EL (cell line): Measurements from ENCODE around the gene JAZF1.

Experiments
- DNase-seq: peaks from one replicate; pipeline ENCODE4 v3.0.0-alpha.2; 2016

Gene JAZF1

DNA sequence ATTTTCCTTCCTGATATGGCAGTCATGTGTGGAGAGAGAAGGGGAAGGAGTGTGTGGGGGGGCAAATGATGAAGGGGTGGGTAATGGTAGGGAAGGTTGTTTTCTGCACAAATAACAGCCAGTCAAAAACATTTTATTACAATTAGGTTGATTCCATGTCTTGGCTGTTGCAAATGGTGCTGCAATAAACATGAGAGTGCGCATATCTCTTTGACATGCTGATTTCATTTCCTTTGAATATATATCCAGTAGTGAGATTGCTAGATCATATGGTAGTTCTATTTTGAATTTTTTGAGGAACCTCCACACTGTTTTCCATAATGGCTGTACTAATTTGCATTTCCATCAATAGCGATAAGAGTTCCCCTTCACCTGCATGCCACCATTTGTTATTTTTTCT is 10.6 kb upstream of the JAZF1 start:
- DNase-seq, result no peak

DNA sequence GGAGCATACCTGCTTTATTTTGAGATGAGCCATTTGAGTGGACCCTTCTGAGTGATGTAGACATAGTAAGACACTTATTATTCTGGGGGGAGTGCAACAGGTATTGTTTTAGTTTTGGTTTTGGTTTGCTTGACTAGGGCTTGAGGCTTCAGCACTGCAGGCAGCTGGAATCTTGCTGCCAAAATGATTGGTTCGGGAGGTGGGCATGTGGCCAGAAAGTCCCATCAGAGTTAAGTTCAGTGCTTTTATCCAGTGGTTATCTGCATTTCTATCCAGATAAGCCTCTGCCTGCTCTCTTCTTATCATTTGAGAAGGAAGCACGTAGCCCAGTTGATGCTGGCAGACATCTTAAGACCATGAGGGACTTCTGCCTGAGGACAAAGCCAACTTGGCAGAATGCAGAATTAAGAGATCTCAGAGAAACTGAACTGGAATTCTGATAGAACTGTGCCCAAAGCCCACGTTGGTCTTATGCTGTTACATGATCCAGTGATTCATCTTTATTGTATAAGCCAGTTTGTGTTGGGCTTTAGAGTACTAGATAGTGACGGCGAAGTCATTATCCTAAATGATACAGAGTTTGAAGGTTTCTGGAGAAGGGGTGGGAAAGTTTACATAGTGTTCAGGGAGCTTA is 9.6 kb upstream of the JAZF1 start:
- no peak for DNase-seq

- DNase-seq, result no peak
Measured at GRCh38 chr7:28187012-28187411, 6.4 kb upstream of the JAZF1 start.

GRCh38 chr7:28183627-28184026 is 3.0 kb upstream of the JAZF1 start:
- DNase-seq, result no peak

GRCh38 chr7:28182071-28182471 is 1.5 kb upstream of the JAZF1 start:
- DNase-seq, result no peak

GRCh38 chr7:28181416-28181815 is 821 bp upstream of the JAZF1 start:
- no peak for DNase-seq

- DNase-seq, result no peak
Measured at GRCh38 chr7:28180031-28180363, 598 bp downstream of the JAZF1 start.

DNA sequence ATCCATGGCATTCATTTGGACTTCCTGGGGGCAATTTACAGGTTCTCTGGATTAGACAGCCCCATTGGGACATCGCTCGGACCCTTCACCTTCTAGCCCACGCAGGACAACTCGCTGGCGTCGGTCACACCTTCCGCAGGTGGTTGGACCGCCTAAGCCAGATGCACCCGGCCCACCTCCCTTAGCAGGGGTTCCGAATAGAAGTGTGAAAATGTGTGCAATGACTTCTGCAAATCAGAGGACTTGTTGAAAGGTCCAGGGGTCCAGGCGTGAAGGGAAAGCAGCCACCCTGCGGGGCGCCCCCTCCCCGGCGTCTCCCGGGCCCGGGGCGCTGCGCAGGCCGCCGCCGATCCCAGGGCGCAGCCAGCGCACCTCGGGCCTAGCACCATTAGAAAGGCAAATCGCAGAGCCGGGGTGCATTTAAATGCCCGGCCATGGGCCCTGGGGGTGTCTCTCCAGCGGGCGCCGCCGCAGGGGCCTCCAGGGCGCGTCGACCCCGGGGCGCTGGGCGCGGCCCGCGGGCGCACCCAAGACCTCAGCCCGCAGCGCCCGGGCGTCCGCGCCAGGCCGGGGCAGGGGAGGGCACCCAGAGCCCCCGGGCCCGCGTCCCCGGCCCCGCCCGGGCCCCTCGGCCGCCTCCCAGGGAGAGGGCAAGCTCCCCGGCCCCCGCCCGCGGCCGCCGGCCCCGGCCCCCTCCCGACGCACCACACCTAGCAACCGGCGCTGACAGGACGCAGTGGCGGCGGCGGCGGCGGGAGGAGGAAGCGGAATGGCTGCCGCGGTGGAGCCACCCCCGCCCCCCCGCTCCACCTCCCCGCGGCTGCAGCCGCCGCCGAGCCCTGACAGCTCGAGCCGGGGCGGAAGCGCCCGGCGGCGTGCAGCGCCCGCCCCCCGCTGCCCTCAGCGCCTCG is 1.2 kb downstream of the JAZF1 start:
- peak; percentile 64 for DNase-seq

GRCh38 chr7:28178599-28178998 is 2.0 kb downstream of the JAZF1 start:
- no peak for DNase-seq

DNA sequence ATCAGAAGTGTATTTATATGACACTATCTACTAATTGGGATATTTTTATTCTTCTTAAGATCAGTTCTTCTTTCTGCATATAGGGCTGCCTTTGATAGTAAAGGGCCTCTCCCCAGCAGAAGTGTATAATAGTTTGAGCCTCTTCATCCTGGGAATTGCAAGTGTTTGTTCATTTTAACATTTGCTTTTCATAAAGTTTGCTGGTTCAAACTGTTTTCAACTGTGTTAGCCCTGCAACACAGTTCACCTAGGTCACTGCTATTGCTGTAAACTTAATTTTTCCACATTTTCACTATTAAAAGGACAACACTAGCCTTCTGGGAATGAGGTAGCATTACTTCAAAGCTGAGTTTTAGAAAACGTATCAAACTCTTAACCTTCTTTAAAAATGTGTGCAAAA is 2.8 kb downstream of the JAZF1 start:
- DNase-seq, result no peak

GRCh38 chr7:28176645-28177044 is 4.0 kb downstream of the JAZF1 start:
- no peak for DNase-seq

- DNase-seq, result peak; percentile 48
Measured at GRCh38 chr7:28176174-28176573, 4.4 kb downstream of the JAZF1 start.

GRCh38 chr7:28174901-28175661 is 5.5 kb downstream of the JAZF1 start:
- peak; percentile 38 for DNase-seq

- DNase-seq, result no peak
Measured at GRCh38 chr7:28174442-28174841, 6.2 kb downstream of the JAZF1 start.

- no peak for DNase-seq
Measured at GRCh38 chr7:28173531-28173930, 7.1 kb downstream of the JAZF1 start.

GRCh38 chr7:28172958-28173357 is 7.6 kb downstream of the JAZF1 start:
- no peak for DNase-seq

DNA sequence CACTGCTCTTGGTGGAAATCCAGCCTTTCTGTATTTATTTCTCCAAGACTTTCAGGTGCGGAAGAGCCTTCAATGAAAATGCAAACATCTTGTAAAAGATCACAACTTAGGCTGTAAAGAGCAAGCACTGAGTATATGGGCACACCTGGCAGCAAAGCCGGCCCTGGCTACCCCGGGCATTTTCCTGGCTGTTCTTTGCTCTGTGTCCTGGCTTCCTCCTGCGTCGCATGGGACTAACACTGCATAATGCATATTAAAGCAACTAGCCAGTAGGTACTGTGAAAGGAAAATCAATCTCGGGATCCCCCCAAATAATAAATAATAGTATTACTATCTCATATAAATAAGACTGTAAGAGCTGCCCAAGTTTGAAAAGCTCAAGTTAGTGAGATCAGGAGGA is 9.9 kb downstream of the JAZF1 start:
- no peak for DNase-seq

DNA sequence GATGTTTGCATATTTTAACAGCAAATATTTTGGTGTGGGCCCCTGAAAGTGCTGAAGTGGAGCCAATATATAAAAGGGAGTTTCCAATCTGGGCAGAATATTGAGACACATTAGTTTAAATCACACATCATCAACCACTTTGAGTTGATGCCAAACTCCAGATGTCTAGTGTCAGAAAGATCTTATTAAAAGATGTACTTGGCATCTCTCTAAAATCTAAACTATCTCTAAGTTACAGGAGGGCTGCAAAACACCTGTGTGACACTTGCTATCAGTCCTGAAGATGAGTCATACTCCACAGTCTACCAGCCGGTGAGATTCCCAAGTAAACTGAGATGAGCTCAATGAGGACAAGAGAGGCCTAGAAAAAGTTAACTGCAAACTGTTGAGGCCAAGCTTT is 11.4 kb downstream of the JAZF1 start:
- no peak for DNase-seq

DNA sequence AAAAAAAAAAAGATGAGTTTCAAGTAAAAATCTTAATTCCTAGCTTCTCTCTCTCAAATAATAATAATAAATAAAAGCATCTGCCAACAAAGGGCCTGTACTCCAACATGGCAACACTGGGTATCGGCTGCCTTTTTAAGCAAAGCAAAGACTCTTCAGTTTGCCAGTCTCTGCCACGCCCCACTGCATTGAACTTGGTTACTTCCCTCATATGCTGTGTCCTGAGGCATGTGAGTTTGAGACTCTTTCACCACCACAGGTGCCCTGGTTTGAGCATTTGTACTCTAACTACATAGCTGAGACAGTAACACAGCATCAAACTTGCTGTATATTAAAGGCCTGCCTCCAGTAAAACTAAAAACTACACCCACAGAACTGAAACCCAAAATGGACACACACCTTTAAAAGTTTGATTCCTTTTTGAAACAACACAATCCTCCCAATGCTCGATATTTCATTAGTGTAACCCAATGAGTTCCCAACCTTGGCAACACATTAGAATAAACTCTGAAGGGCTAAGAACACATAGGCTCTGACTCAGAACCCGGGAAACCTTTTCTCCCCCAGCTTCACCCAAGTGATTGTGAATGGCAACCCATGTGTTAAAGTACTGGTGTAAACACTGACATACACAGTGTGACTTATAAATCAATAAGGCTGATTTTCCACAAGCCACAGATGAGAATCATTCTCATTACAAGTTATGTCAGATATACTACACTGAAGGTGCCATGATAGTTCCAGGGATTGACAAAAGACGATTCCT is 12.0 kb downstream of the JAZF1 start:
- no peak for DNase-seq

- DNase-seq, result peak; percentile 70
Measured at GRCh38 chr7:28166982-28167715, 13.4 kb downstream of the JAZF1 start.

DNA sequence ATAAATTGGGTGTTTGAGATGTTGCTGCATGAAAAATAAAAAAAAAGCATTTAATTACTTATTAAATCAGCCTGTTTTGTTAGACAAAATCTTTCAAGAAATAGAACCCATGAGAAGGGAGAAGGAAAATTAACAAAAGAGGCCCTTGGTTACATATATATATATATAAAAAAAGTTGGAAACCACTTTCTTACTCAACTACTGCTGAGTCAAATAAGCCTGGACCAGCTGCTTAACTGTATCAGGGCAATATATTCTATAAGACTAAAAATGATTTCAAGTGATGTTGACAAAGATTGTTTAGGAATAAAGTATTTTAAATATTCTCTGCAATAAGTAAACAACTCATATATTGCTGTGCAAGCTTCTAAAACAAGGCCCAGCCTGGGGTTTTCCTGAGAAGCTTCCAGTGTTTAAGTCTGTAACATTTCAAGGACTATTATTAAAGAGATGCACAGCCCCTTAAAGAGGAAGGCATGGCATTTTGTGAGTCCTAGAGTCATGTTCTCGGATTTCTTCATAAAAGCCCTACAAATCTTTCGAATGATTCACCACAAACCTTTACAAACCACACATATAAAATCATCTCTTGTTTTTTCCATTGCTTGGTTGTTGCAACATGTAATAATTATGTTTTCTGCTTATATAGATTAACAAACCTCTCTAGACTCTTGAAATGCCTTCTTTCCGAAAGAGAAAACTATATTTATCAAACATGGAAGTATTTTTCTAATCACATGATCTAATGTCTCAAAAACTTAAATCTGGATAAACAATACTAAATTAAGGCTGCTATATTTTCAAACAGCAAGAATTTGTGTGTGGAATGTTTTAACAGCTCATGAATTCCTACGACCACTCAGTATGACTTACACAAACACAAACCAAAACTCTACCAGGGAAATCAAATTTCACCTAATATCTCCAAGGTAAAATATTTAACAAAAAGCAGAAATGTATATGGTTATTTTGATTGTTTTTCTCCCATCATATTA is 14.3 kb downstream of the JAZF1 start:
- peak; percentile 85 for DNase-seq
